Brain microvascular endothelial cell (primary cell): ENCODE measurements around the gene XDH.

ENCODE experiments used
- DNase-seq: peaks from one replicate; pipeline ENCODE4 v3.0.0-alpha.2; 2020
- H3K27ac ChIP-seq: fragments of 250-450 bp; sonication (Bioruptor Pico); 2 replicates; pipeline ENCODE4 v1.5.1; 2020; ENCODE audit warnings: mild to moderate bottlenecking, moderate library complexity
- H3K27me3 ChIP-seq: fragments of 250-450 bp; sonication (Bioruptor Pico); replicated peaks from 2 replicates; pipeline ENCODE4 v1.5.1; 2020; ENCODE audit warnings: mild to moderate bottlenecking
- H3K36me3 ChIP-seq: fragments of 250-450 bp; sonication (Bioruptor Pico); replicated peaks from 2 replicates; pipeline ENCODE4 v1.5.1; 2020; ENCODE audit warnings: mild to moderate bottlenecking
- H3K4me3 ChIP-seq: 2 replicates; pipeline ENCODE4 v1.5.1; 2011; ENCODE audit warnings: low read depth, mild to moderate bottlenecking, control low read depth, low read length, moderate library complexity
- in situ Hi-C: cut with HindIII; loops from 2 replicates; pipeline ENCODE4 v1.10.0; 2017; ENCODE audit warnings: low sequenced_read_pairs, low pct_ligation_motif_present
- TF ChIP-seq, protein P1 (sequence below): IDR thresholded peaks from 2 replicates; pipeline ENCODE4 v1.5.1; 2011; ENCODE audit warnings: low read depth, mild to moderate bottlenecking, moderate library complexity, low read length, control low read depth, inconsistent platforms; ENCODE audit errors: missing control alignments

XDH gene

DNA sequence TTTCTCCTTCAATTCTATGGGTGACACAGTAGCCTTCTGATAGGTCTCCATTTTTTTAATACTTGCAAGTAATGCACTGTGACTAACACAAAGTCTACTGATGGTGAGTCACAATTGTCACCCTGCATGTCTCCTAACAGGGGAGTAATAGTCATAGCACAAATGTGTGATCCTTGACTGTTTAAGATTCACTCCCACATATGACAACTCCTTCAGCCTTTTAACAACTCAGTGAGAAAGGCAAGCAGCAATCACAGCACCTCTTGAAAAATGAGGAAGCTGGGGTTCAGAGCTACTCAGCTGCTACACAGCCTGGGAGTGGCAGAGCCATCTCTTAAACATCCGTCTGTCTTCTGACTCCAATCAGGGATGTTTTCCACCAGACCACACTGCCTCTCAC lies 116.8 kb downstream of the XDH start:
- DNase-seq: peak; percentile 47
- TF ChIP-seq, protein P1, sequence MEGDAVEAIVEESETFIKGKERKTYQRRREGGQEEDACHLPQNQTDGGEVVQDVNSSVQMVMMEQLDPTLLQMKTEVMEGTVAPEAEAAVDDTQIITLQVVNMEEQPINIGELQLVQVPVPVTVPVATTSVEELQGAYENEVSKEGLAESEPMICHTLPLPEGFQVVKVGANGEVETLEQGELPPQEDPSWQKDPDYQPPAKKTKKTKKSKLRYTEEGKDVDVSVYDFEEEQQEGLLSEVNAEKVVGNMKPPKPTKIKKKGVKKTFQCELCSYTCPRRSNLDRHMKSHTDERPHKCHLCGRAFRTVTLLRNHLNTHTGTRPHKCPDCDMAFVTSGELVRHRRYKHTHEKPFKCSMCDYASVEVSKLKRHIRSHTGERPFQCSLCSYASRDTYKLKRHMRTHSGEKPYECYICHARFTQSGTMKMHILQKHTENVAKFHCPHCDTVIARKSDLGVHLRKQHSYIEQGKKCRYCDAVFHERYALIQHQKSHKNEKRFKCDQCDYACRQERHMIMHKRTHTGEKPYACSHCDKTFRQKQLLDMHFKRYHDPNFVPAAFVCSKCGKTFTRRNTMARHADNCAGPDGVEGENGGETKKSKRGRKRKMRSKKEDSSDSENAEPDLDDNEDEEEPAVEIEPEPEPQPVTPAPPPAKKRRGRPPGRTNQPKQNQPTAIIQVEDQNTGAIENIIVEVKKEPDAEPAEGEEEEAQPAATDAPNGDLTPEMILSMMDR: no peak
- in situ Hi-C loops: no loop called here

GRCh38 chr2:31296641-31297287 lies 117.8 kb downstream of the XDH start:
- DNase-seq: peak; percentile 9
- in situ Hi-C loops: no loop called here
- H3K4me3 ChIP-seq: no peak overlapping the region
- TF ChIP-seq, protein P1: no peak
- H3K27me3 ChIP-seq: no peaks in the 10 kb centered on the region
- no peaks in the 10 kb centered on the region for H3K36me3 ChIP-seq
- no peak overlapping the region for H3K27ac ChIP-seq

More for the DNA sequence above, 116.8 kb downstream of the XDH start:
- H3K27ac ChIP-seq: no peak overlapping the region
- H3K27me3 ChIP-seq: no peaks in the 10 kb centered on the region
- no peaks in the 10 kb centered on the region for H3K36me3 ChIP-seq
- H3K4me3 ChIP-seq: no peak overlapping the region

DNA sequence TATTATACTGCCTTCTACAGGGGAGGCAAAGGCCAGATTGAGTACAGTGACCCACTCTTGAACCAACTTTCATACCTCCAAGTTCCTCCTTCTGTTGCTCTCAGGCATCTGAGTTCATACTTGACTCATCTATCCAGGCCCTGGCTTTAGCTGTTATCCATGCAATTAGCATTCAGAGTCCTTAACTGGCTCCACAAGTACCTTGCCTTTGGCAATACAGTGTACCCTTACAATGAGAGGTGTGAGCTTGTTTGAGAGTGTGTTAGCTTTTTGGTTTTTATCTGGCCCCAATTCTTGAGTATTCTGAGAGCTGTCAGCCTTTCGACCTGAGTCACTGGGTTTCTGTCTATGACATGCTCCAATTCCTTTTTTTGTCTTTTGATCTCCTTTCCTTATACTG lies 120.3 kb downstream of the XDH start:
- in situ Hi-C loops: no loop called here
- Histone ChIP-seq H3K27ac (no peak overlapping the region), H3K4me3 (no peak overlapping the region), H3K27me3 (no peaks in the 10 kb centered on the region), H3K36me3 (no peaks in the 10 kb centered on the region)
- DNase-seq: no peak
- TF ChIP-seq, protein P1: no peak

DNA sequence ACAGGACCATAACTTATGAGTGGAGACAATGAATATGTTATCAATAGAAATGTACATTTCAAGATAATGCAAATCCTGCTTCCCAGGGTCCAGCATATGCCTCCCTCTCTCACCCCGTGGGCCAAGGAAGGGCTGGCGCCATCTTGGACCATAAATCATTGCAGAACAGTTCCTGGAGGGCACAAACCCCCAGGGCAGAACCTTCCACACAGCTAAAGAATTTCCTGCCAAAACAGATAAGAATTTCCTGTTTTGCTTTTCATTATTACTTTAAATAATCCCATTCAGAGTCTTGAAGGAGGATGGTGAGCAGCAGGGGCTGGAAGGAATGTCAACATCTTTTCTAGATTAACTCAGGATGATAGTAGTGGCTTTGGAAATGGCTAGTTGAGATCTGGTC lies 126.9 kb downstream of the XDH start:
- H3K27me3 ChIP-seq: no peaks in the 10 kb centered on the region
- in situ Hi-C loops: no loop called here
- DNase-seq: peak; percentile 14
- no peak overlapping the region for H3K4me3 ChIP-seq
- peak overlapping the region; percentile 41 for H3K27ac ChIP-seq
- TF ChIP-seq, protein P1: no peak
- no peaks in the 10 kb centered on the region for H3K36me3 ChIP-seq

GRCh38 chr2:31286961-31287550 lies 127.5 kb downstream of the XDH start:
- no peak overlapping the region for H3K4me3 ChIP-seq
- DNase-seq: peak; percentile 54
- H3K27me3 ChIP-seq: no peaks in the 10 kb centered on the region
- TF ChIP-seq, protein P1: no peak
- peak overlapping the region; percentile 41 for H3K27ac ChIP-seq
- in situ Hi-C loops: no loop called here
- H3K36me3 ChIP-seq: no peaks in the 10 kb centered on the region
